ENCODE results near the gene PACS2. TPM values are rescaled to one million over a fixed set of nuclear protein-coding genes. Genes with fewer than 3 reads are reported as not detected.
A peak's percentile ranks its signal among the peaks of the same experiment; 100 is the strongest.

Gene PACS2
- total and polyA plus RNA-seq, 4 experiments from 2014 or later: 1.9 to 76.6 (median 39.3) TPM

DNA sequence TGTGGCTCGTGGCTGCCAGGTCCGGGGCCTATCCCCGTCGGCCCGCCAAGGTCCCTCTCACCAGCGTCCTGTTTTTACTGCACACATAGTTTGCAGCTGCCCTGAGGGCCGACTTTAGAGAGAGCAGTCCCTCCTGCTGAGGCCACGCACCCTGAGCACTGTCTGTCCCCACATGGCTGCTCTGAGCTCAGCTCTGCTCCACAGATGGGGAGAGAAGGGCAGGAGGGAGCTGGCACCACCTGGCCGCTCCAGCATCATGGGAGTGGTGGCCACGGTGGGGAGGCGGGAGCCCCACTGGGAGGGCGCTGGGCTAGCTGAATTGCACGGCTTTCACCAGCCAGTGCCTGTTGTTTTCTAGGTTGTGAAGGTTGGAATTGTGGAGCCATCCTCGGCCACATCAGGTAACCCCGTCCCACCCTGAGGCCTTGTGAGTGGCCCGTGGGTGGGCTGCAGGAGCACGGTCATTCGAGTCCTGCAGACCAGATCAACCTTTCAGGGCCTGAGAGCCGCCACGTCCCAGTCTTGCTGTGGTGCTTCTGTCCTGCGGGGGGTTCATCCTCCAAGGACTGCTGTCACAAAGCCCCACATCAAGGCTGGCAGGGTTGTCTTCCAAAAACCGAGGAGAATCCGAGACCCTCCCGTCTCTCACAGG lies 76.4 kb downstream of the PACS2 start:
- no peaks in the 10 kb centered on the region for H3K4me1 ChIP-seq (ENCODE audit: insufficient read depth, low read length)
- POLR2A ChIA-PET (ENCODE audit: partially characterized antibody): interaction anchor here (1.0 to 1.2 kb wide), 2 partner anchors 8 to 20 kb away, joined by 3 read pairs; no protein-coding TSS in a partner anchor
- Mint-ChIP-seq H3K4me3 (no peak overlapping the region), H3K9me3 (no peaks in the 10 kb centered on the region), H3K4me1 (peaks cover 0 to 2% (median 0%) of the 10 kb centered on the region in 4 donors), H3K27ac (no peak overlapping the region), H3K27me3 (no peaks in the 10 kb centered on the region), H3K36me3 (peaks cover 0 to 2% of the 10 kb centered on the region in 2 donors)
- no peaks in the 10 kb centered on the region for H3K27me3 ChIP-seq (ENCODE audit: insufficient read depth, low read length)
- no peaks in the 10 kb centered on the region for H3K36me3 ChIP-seq (ENCODE audit: insufficient read depth, low read length)
- CTCF ChIA-PET (ENCODE audit: partially characterized antibody): interaction anchor here (1.4 kb wide), 2 partner anchors 17 to 99 kb away, joined by 3 read pairs; no protein-coding TSS in a partner anchor
- DNase-seq: no peak
- no peak overlapping the region for H3K4me3 ChIP-seq (ENCODE audit: low read length in 2 of 2)
- H3K27ac ChIP-seq (ENCODE audit: low read depth, low read length): no peak overlapping the region
- no peaks in the 10 kb centered on the region for H3K9me3 ChIP-seq (ENCODE audit: control insufficient read depth in 1 of 2, low read length in 2 of 2)
- intact Hi-C loops (cut with micrococcal nuclease): loop anchor here (1.0 kb wide), 1 partner anchor 8 kb away; no protein-coding TSS in a partner anchor

DNA sequence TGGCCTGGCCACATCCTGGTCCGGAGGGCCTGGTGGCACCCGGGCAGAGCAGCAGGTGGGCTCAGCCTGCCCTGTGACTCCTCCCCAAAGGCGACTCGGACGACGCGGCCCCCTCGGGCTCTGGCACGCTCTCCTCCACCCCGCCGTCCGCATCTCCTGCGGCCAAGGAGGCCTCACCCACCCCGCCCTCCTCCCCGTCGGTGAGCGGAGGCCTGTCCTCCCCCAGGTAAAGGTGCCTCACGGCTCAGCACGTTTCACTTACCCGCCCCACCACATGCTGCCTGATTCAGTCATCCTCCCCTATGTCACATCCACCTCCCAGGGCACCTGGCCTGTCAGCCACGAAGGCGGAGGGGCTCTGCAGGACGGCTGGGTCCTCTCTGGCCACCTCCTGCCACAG lies 77.0 kb downstream of the PACS2 start:
- no peaks in the 10 kb centered on the region for H3K27me3 ChIP-seq (ENCODE audit: insufficient read depth, low read length)
- H3K9me3 ChIP-seq (ENCODE audit: control insufficient read depth in 1 of 2, low read length in 2 of 2): no peaks in the 10 kb centered on the region
- Mint-ChIP-seq H3K27ac (no peak overlapping the region), H3K4me3 (no peak overlapping the region), H3K27me3 (no peaks in the 10 kb centered on the region), H3K9me3 (no peaks in the 10 kb centered on the region), H3K4me1 (peaks cover 0 to 2% (median 0%) of the 10 kb centered on the region in 4 donors), H3K36me3 (peaks cover 0 to 2% of the 10 kb centered on the region in 2 donors)
- H3K27ac ChIP-seq (ENCODE audit: low read depth, low read length): no peak overlapping the region
- H3K36me3 ChIP-seq (ENCODE audit: insufficient read depth, low read length): no peaks in the 10 kb centered on the region
- intact Hi-C loops (cut with micrococcal nuclease): loop anchor here (1.0 kb wide), 1 partner anchor 8 kb away; no protein-coding TSS in a partner anchor
- CTCF ChIA-PET (ENCODE audit: partially characterized antibody): no interaction called here
- H3K4me3 ChIP-seq (ENCODE audit: low read length in 2 of 2): no peak overlapping the region
- H3K4me1 ChIP-seq (ENCODE audit: insufficient read depth, low read length): no peaks in the 10 kb centered on the region
- DNase-seq: no peak
- POLR2A ChIA-PET (ENCODE audit: partially characterized antibody): no interaction called here

DNA sequence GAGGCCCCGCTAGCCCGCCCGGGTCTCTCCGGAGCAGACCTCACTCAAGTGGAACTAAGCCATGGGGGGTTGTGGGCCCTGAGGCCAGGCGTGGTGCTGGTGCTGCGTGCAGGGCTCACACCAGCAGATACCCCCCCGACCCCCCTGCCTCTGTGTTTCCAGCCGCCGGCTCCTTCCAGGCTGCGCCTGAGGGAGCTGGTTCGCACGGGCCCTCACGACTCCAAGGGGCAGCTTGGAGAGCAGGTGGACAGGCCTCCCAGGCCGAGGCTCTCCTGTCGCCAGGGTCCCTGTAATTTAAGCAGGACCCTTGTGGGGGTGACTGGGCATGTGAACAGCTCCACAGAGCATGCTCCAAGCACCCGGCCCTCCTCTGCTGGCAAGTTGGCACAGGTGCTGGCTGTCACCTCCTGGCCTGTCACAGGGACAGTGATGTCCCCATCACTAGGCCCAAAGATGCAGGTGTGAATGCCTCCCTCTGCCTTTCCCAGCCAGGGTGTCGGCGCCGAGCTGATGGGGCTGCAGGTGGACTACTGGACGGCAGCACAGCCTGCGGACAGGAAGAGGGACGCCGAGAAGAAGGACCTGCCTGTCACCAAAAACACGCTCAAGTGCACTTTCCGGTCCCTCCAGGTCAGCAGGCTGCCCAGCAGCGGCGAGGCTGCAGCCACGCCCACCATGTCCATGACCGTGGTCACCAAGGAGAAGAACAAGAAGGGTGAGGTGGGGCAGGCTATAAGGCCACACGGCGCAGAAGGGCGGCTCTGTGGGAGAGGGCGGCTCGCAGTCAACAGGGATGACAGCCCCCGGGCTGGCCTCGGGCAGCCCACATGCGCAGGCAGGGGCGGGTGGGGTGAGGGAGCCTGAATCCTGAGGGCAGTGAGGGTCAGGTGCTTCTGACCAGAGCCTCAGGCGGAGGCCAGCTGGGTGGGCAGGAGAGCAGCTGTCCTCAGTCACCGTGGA lies 77.9 kb downstream of the PACS2 start:
- Mint-ChIP-seq H3K36me3 (no peaks in the 10 kb centered on the region), H3K27ac (no peak overlapping the region), H3K9me3 (no peaks in the 10 kb centered on the region), H3K4me1 (peaks cover 0 to 2% (median under 1%) of the 10 kb centered on the region in 4 donors), H3K4me3 (no peak overlapping the region), H3K27me3 (no peaks in the 10 kb centered on the region)
- DNase-seq: no peak
- Histone ChIP-seq H3K27me3 (ENCODE audit: insufficient read depth, low read length) (no peaks in the 10 kb centered on the region), H3K4me3 (ENCODE audit: low read length in 2 of 2) (no peak overlapping the region), H3K4me1 (ENCODE audit: insufficient read depth, low read length) (peaks cover under 1% of the 10 kb centered on the region), H3K27ac (ENCODE audit: low read depth, low read length) (no peak overlapping the region), H3K36me3 (ENCODE audit: insufficient read depth, low read length) (no peaks in the 10 kb centered on the region), H3K9me3 (ENCODE audit: control insufficient read depth in 1 of 2, low read length in 2 of 2) (no peaks in the 10 kb centered on the region)
- CTCF ChIA-PET (ENCODE audit: partially characterized antibody): no interaction called here
- intact Hi-C loops (cut with micrococcal nuclease): no loop called here
- POLR2A ChIA-PET (ENCODE audit: partially characterized antibody): no interaction called here

DNA sequence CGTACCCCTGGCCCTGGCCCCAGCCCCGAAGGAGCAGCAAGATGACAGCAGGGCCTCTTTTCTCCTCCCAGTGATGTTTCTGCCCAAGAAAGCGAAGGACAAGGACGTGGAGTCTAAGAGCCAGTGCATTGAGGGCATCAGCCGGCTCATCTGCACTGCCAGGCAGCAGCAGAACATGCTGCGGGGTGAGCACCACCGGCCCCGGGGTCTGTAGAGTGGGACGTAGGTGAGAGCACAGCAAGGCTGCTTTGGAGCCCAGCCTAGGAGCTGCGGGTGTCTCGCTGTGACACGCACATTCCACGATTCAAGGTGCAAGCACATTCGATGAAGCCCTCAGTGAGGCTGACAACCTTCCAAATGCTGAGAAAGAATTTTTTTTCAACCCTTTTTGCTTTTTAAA lies 78.6 kb downstream of the PACS2 start:
- Histone ChIP-seq H3K4me1 (ENCODE audit: insufficient read depth, low read length) (peaks cover 7% of the 10 kb centered on the region), H3K27ac (ENCODE audit: low read depth, low read length) (no peak overlapping the region), H3K27me3 (ENCODE audit: insufficient read depth, low read length) (no peaks in the 10 kb centered on the region), H3K9me3 (ENCODE audit: control insufficient read depth in 1 of 2, low read length in 2 of 2) (no peaks in the 10 kb centered on the region), H3K4me3 (ENCODE audit: low read length in 2 of 2) (no peak overlapping the region), H3K36me3 (ENCODE audit: insufficient read depth, low read length) (no peaks in the 10 kb centered on the region)
- Mint-ChIP-seq H3K27ac (no peak overlapping the region), H3K9me3 (no peaks in the 10 kb centered on the region), H3K4me1 (peaks cover 0 to 6% (median 5%) of the 10 kb centered on the region in 4 donors), H3K36me3 (no peaks in the 10 kb centered on the region), H3K4me3 (no peak overlapping the region), H3K27me3 (no peaks in the 10 kb centered on the region)
- ChIA-PET POLR2A (ENCODE audit: partially characterized antibody) (no interaction called here), CTCF (ENCODE audit: partially characterized antibody) (no interaction called here)
- intact Hi-C loops (cut with micrococcal nuclease): no loop called here
- no peak for DNase-seq

DNA sequence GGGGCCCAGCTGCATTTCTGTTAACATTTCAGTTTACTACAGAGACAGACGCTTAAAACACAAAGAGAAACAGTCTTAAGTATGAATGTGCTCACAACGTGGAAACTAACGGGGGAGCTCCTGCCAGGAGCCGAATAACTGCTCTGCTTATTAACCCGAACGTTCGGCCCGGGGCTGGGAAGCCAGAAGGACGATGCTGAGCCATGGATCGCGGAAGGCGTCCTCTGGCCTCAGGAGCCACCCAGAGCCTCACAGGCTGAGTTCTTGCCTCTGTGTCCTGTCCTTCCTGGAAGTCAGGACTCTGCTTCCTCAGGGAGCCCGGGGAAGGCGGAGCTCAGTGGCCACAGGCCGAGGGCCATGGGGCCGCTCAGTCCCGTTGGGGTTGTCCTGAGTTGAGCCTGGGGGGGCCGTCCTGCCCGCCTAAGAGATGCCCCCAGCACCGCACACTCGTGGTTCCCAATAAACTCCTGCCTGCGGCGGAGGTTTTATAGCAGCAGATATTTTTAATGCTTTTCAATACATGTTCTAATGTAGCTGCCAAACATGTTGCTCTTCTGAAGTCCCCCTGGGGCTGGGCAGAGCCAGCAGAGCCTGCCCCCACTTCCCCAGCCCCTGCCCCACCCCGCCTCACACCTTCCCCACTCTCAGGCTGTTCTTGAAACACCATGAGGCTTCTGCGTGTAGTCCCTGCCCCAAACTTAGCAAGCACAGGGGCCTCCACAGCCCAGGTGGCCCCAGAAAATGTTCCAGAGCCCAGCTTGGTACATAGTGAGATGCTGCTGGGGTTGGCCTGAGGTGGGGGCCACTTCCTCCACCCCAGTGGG lies 80.4 kb downstream of the PACS2 start:
- H3K27ac ChIP-seq (ENCODE audit: low read depth, low read length): no peak overlapping the region
- Mint-ChIP-seq H3K27me3 (no peaks in the 10 kb centered on the region), H3K27ac (no peak overlapping the region), H3K36me3 (no peaks in the 10 kb centered on the region), H3K4me1 (peaks cover 0 to 18% (median 7%) of the 10 kb centered on the region in 4 donors), H3K4me3 (peak overlapping the region in 1 of 8 donors; percentile 20), H3K9me3 (no peaks in the 10 kb centered on the region)
- ChIA-PET POLR2A (ENCODE audit: partially characterized antibody) (no interaction called here), CTCF (ENCODE audit: partially characterized antibody) (interaction anchor here (1.2 kb wide), 1 partner anchor 95 kb away, joined by 4 read pairs; no protein-coding TSS in a partner anchor)
- H3K36me3 ChIP-seq (ENCODE audit: insufficient read depth, low read length): no peaks in the 10 kb centered on the region
- intact Hi-C loops (cut with micrococcal nuclease): no loop called here
- H3K9me3 ChIP-seq (ENCODE audit: control insufficient read depth in 1 of 2, low read length in 2 of 2): no peaks in the 10 kb centered on the region
- H3K27me3 ChIP-seq (ENCODE audit: insufficient read depth, low read length): no peaks in the 10 kb centered on the region
- no peak overlapping the region for H3K4me3 ChIP-seq (ENCODE audit: low read length in 2 of 2)
- DNase-seq: no peak
- H3K4me1 ChIP-seq (ENCODE audit: insufficient read depth, low read length): peaks cover 18% of the 10 kb centered on the region

DNA sequence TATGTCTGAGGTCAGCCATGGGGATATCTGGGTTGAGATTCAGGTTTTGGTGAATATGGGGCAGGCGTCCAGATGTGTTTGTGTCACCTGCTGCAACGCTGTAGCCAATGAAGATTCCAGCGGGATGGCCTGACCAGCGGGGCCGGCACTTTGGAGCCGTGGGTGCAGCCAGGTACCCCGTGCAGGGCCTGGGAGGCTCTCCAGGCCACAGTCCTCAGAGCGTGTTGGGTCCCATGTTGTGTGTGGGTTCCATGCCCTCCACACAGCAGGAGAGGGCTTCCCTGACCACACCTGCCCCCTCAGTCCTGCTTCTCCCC lies 80.9 kb downstream of the PACS2 start:
- H3K4me3 Mint-ChIP-seq: peak overlapping the region in 1 of 8 donors; percentile 20
- H3K9me3 Mint-ChIP-seq: peaks cover 0 to 4% (median 1%) of the 10 kb centered on the region in 8 donors
- no peak overlapping the region for H3K4me3 ChIP-seq (ENCODE audit: low read length in 2 of 2)
- H3K27ac ChIP-seq (ENCODE audit: low read depth, low read length): no peak overlapping the region
- H3K4me1 Mint-ChIP-seq: peaks cover under 1 to 18% (median 6%) of the 10 kb centered on the region in 4 donors
- peaks cover 18% of the 10 kb centered on the region for H3K4me1 ChIP-seq (ENCODE audit: insufficient read depth, low read length)
- DNase-seq: no peak
- no peaks in the 10 kb centered on the region for H3K9me3 ChIP-seq (ENCODE audit: control insufficient read depth in 1 of 2, low read length in 2 of 2)
- ChIA-PET CTCF (ENCODE audit: partially characterized antibody) (interaction anchor here (1.2 kb wide), 1 partner anchor 94 kb away, joined by 4 read pairs; no protein-coding TSS in a partner anchor), POLR2A (ENCODE audit: partially characterized antibody) (no interaction called here)
- H3K27me3 ChIP-seq (ENCODE audit: insufficient read depth, low read length): no peaks in the 10 kb centered on the region
- no peaks in the 10 kb centered on the region for H3K27me3 Mint-ChIP-seq
- H3K27ac Mint-ChIP-seq: no peak overlapping the region
- intact Hi-C loops (cut with micrococcal nuclease): no loop called here
- H3K36me3 ChIP-seq (ENCODE audit: insufficient read depth, low read length): peaks cover under 1% of the 10 kb centered on the region
- H3K36me3 Mint-ChIP-seq: peaks cover 4% of the 10 kb centered on the region in 2 donors

Data from CD4-positive, alpha-beta memory T cell (primary cell).